GM18519 (cell line): Measurements from ENCODE around the gene TNNT2.

ENCODE experiments used
- ATAC-seq: cut with Tn5 transposase; IDR thresholded peaks from one replicate; pipeline ENCODE4 v1.9.1; 2021; ENCODE audit warnings: mild to moderate bottlenecking, moderate library complexity; ENCODE audit not compliant: unreplicated experiment, low FRiP score

TNNT2 gene

GRCh38 chr1:201377611-201378092 lies at the start of gene TNNT2:
TNNT2 (minus strand) TSS chr1:201377680; CDS start chr1:201373254, 4,426 bp downstream.
- ATAC-seq, result no peak

- ATAC-seq, result no peak
Observed at GRCh38 chr1:201426479-201427310, 49.2 kb upstream of the TNNT2 start.

- no peak for ATAC-seq
Observed at GRCh38 chr1:201424146-201424545, 46.7 kb upstream of the TNNT2 start.

- ATAC-seq, result no peak
Observed at GRCh38 chr1:201423655-201424054, 46.2 kb upstream of the TNNT2 start.

- ATAC-seq, result no peak
Observed at GRCh38 chr1:201422436-201423030, 45.1 kb upstream of the TNNT2 start.

- ATAC-seq, result no peak
Observed at GRCh38 chr1:201422026-201422425, 44.5 kb upstream of the TNNT2 start.

- ATAC-seq, result no peak
Observed at GRCh38 chr1:201421041-201421440, 43.6 kb upstream of the TNNT2 start.

- no peak for ATAC-seq
Observed at GRCh38 chr1:201420608-201421002, 43.1 kb upstream of the TNNT2 start.

- no peak for ATAC-seq
Observed at GRCh38 chr1:201419746-201420607, 42.5 kb upstream of the TNNT2 start.

GRCh38 chr1:201419256-201419655 lies 41.8 kb upstream of the TNNT2 start:
- ATAC-seq, result no peak

GRCh38 chr1:201418461-201418860 lies 41.0 kb upstream of the TNNT2 start:
- no peak for ATAC-seq

GRCh38 chr1:201414051-201414738 lies 36.7 kb upstream of the TNNT2 start:
- no peak for ATAC-seq

GRCh38 chr1:201411292-201411691 lies 33.8 kb upstream of the TNNT2 start:
- ATAC-seq, result no peak

GRCh38 chr1:201409440-201409839 lies 32.0 kb upstream of the TNNT2 start:
- no peak for ATAC-seq

- ATAC-seq, result no peak
Observed at GRCh38 chr1:201408834-201409200, 31.3 kb upstream of the TNNT2 start.

GRCh38 chr1:201408176-201408833 lies 30.8 kb upstream of the TNNT2 start:
- ATAC-seq, result no peak

- ATAC-seq, result no peak
Observed at GRCh38 chr1:201406831-201407406, 29.4 kb upstream of the TNNT2 start.

GRCh38 chr1:201405484-201405831 lies 28.0 kb upstream of the TNNT2 start:
- no peak for ATAC-seq

- no peak for ATAC-seq
Observed at GRCh38 chr1:201404722-201405483, 27.4 kb upstream of the TNNT2 start.
